ENCODE results near the gene CHMP5.

Gene CHMP5

GRCh38 chr9:33320230-33320567 is 55.4 kb downstream of the CHMP5 start:
- DNase-seq: no peak

- DNase-seq: no peak
These were observed 55.9 kb downstream of the CHMP5 start for GRCh38 chr9:33320568-33321261.

- no peak for DNase-seq
These were observed 64.3 kb downstream of the CHMP5 start for GRCh38 chr9:33329117-33329563.

- DNase-seq: no peak
These were observed 65.1 kb downstream of the CHMP5 start for GRCh38 chr9:33329979-33330378.

GRCh38 chr9:33331377-33331891 is 66.6 kb downstream of the CHMP5 start:
- DNase-seq: no peak
